NCI-H2196 treated with DMSO at 0.1 percent for 48 hours (cell line): Measurements from ENCODE around the gene RBMS3.
A peak's percentile ranks its signal among the peaks of the same experiment; 100 is the strongest.
"Not testable (repeated sequence)": the region's sequence is repeated elsewhere in the genome, so short reads cannot be mapped to it uniquely, and the experiment has no call there.

Experiments used
- DNase-seq: peaks from one replicate; lab custom pipeline; 2025; ENCODE audit not compliant: unreplicated experiment; lab: John Stamatoyannopoulos, UW

The RBMS3 gene

GRCh38 chr3:29310865-29311264 is 30.0 kb downstream of the RBMS3 start:
- DNase-seq: no peak

- DNase-seq: no peak
These were observed 30.9 kb downstream of the RBMS3 start for GRCh38 chr3:29311795-29312194.

GRCh38 chr3:29312395-29312794 is 31.5 kb downstream of the RBMS3 start:
- DNase-seq: no peak

GRCh38 chr3:29312960-29313452 is 32.1 kb downstream of the RBMS3 start:
- no peak for DNase-seq

- DNase-seq: no peak
These were observed 33.3 kb downstream of the RBMS3 start for GRCh38 chr3:29313981-29314726.

- DNase-seq: no peak
These were observed 33.8 kb downstream of the RBMS3 start for GRCh38 chr3:29314727-29315088.

- DNase-seq: no peak
These were observed 36.8 kb downstream of the RBMS3 start for GRCh38 chr3:29317659-29318173.

- no peak for DNase-seq
These were observed 37.4 kb downstream of the RBMS3 start for GRCh38 chr3:29318251-29318650.

GRCh38 chr3:29319262-29319661 is 38.4 kb downstream of the RBMS3 start:
- DNase-seq: no peak

GRCh38 chr3:29319798-29320197 is 38.9 kb downstream of the RBMS3 start:
- no peak for DNase-seq

- no peak for DNase-seq
These were observed 41.7 kb downstream of the RBMS3 start for GRCh38 chr3:29322586-29322985.

GRCh38 chr3:29324180-29324651 is 43.3 kb downstream of the RBMS3 start:
- no peak for DNase-seq

GRCh38 chr3:29326540-29326939 is 45.7 kb downstream of the RBMS3 start:
- DNase-seq: not testable (repeated sequence)

GRCh38 chr3:29329986-29330890 is 49.4 kb downstream of the RBMS3 start:
- DNase-seq: no peak

GRCh38 chr3:29331035-29331434 is 50.2 kb downstream of the RBMS3 start:
- no peak for DNase-seq

- no peak for DNase-seq
These were observed 50.8 kb downstream of the RBMS3 start for GRCh38 chr3:29331456-29332194.

GRCh38 chr3:29332195-29332637 is 51.3 kb downstream of the RBMS3 start:
- no peak for DNase-seq

GRCh38 chr3:29333576-29333975 is 52.7 kb downstream of the RBMS3 start:
- DNase-seq: no peak

- no peak for DNase-seq
These were observed 53.8 kb downstream of the RBMS3 start for GRCh38 chr3:29334706-29335105.

- peak; percentile 19 for DNase-seq
These were observed 54.6 kb downstream of the RBMS3 start for GRCh38 chr3:29335438-29335837.

- no peak for DNase-seq
These were observed 55.1 kb downstream of the RBMS3 start for GRCh38 chr3:29335943-29336342.
